NT2/D1 (cell line): Measurements from ENCODE around the gene CAMK2A.

Experiments
- DNase-seq: peaks from one replicate; pipeline ENCODE4 v3.0.0-alpha.2; 2011; ENCODE audit warnings: low read depth, low spot score
- H3K27me3 ChIP-seq: 2 replicates; pipeline ENCODE4 v1.6.0; 2011; ENCODE audit warnings: mild to moderate bottlenecking; ENCODE audit not compliant: insufficient read length, insufficient read depth
- H3K36me3 ChIP-seq: 2 replicates; pipeline ENCODE4 v1.6.1; 2011; ENCODE audit warnings: mild to moderate bottlenecking, low read length, mixed read lengths; ENCODE audit not compliant: insufficient read depth, insufficient read length
- H3K4me1 ChIP-seq: 2 replicates; pipeline ENCODE4 v1.5.1; 2011; ENCODE audit not compliant: insufficient read depth, insufficient read length
- H3K4me3 ChIP-seq: 2 replicates; pipeline ENCODE4 v1.5.1; 2011; ENCODE audit warnings: low read depth; ENCODE audit not compliant: insufficient read length
- H3K9ac ChIP-seq: 2 replicates; pipeline ENCODE4 v1.6.0; 2011; ENCODE audit warnings: low read depth; ENCODE audit not compliant: insufficient read length
- H3K9me3 ChIP-seq: 2 replicates; pipeline ENCODE4 v1.5.1; 2011; ENCODE audit warnings: mild to moderate bottlenecking, low read length; ENCODE audit not compliant: insufficient read depth
- SUZ12 ChIP-seq: IDR thresholded peaks from 2 replicates; pipeline ENCODE4 v1.6.1; 2011; ENCODE audit not compliant: insufficient read length, insufficient read depth; ENCODE audit errors: extremely low read depth
- YY1 ChIP-seq: IDR thresholded peaks from 2 replicates; pipeline ENCODE4 v1.6.1; 2011; ENCODE audit not compliant: insufficient read length, insufficient read depth
- ZNF274 ChIP-seq: IDR thresholded peaks from 2 replicates; pipeline ENCODE4 v1.6.1; 2011; ENCODE audit warnings: mild to moderate bottlenecking, low read depth, low read length

The CAMK2A gene

DNA sequence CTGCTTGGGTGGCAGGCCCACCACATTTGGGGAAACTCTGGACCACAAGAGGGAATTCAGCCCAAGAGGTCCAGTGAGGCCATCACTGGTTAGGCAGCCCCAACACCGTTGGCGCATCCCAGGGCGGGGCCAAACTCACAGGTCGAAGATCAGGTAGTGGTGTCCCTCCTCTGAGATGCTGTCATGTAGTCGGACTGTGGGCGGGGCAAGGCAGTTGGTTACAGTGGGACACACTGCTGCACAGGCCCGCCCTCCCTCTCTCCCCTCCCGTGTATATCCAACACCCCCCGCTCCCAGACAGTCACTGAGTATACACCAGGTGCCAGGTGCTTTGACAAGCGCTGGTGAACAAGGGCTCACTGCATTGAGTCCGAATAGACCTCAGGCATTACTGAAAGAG, 32.1 kb downstream of the CAMK2A start:
- DNase-seq: no peak
- Histone ChIP-seq H3K9ac (no peak overlapping the region), H3K36me3 (no peaks in the 10 kb centered on the region), H3K4me1 (no peaks in the 10 kb centered on the region), H3K27me3 (no peaks in the 10 kb centered on the region), H3K9me3 (no peaks in the 10 kb centered on the region), H3K4me3 (no peak overlapping the region)
- no peak for TF ChIP-seq ZNF274

- no peak for DNase-seq
- H3K9ac ChIP-seq: no peak overlapping the region
- no peak for TF ChIP-seq ZNF274
- no peak for TF ChIP-seq YY1
- TF ChIP-seq SUZ12: no peak
- no peaks in the 10 kb centered on the region for H3K36me3 ChIP-seq
- no peak overlapping the region for H3K4me3 ChIP-seq
- H3K9me3 ChIP-seq: no peaks in the 10 kb centered on the region
- H3K4me1 ChIP-seq: no peaks in the 10 kb centered on the region
- H3K27me3 ChIP-seq: no peaks in the 10 kb centered on the region
These were observed 33.0 kb downstream of the CAMK2A start for GRCh38 chr5:150256410-150257064.

- Histone ChIP-seq H3K9me3 (no peaks in the 10 kb centered on the region), H3K4me1 (no peaks in the 10 kb centered on the region), H3K27me3 (no peaks in the 10 kb centered on the region), H3K9ac (no peak overlapping the region), H3K4me3 (no peak overlapping the region), H3K36me3 (no peaks in the 10 kb centered on the region)
- TF ChIP-seq ZNF274 (no peak), YY1 (no peak), SUZ12 (no peak)
- no peak for DNase-seq
These were observed 33.7 kb downstream of the CAMK2A start for GRCh38 chr5:150255659-150256409.

DNA sequence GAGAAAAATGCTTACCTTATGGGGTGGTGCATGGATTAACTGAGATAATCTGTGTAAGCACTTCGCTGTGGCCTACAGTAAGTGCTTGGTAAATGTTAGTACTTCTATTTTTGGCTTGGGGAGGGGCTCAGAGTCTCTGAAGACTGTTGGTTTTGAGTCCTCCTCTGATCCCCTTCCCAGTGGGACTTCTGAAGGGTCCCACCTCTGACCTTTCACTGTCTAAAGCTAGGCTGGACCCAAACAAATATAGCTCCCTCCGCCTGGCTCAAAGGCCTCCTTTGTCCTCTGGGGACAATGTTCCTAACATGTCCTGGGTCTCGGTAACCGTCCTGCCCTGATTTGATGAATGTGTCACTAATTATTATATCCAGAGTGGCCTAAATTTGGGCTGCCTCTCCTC, 34.8 kb downstream of the CAMK2A start:
- Histone ChIP-seq H3K27me3 (no peaks in the 10 kb centered on the region), H3K9ac (no peak overlapping the region), H3K9me3 (no peaks in the 10 kb centered on the region), H3K4me1 (no peaks in the 10 kb centered on the region), H3K4me3 (no peak overlapping the region), H3K36me3 (no peaks in the 10 kb centered on the region)
- TF ChIP-seq ZNF274 (no peak), YY1 (no peak), SUZ12 (no peak)
- no peak for DNase-seq

- Histone ChIP-seq H3K9ac (no peak overlapping the region), H3K27me3 (no peaks in the 10 kb centered on the region), H3K4me1 (no peaks in the 10 kb centered on the region), H3K9me3 (no peaks in the 10 kb centered on the region), H3K4me3 (no peak overlapping the region), H3K36me3 (no peaks in the 10 kb centered on the region)
- DNase-seq: no peak
- no peak for TF ChIP-seq ZNF274
- no peak for TF ChIP-seq YY1
These were observed 35.2 kb downstream of the CAMK2A start for GRCh38 chr5:150254363-150254762.

DNA sequence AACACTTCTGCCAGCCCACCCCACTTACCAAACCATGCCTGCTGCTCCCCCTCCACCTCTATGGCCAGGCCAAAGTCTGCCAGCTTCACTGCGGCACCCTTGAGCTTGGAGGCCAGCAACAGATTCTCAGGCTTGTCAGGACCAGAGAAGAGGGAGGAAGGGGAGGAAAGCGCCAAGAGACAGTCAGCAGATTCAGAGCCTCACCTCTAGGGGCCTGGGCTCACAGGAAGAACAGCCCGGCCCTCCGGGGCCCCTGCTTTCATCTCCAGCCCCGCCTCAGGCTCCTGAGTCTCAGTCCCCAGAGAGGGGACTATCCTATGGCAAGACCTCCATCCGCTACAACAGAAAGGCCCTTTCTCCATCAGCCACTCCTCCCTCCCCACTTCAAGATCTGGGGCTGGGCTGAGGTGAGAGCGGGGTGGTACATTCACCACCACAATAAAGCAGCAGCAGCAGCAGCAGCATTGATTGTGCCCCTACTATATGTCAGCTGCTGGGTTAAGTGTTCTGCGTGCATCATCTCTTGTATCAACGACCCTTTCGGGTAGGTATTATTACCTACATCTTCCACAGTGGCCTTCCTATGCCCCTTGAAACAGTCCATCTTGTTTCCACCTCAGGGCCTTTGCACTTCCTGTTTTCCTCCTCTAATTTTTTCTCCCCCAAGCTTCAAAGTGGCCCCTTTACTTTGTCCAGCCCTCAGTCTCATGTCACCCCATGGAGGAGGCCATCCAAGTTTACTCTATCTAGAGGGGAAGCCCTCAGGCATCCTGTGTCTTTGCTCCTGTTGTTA, 36.0 kb downstream of the CAMK2A start:
- no peak overlapping the region for H3K9ac ChIP-seq
- H3K9me3 ChIP-seq: no peaks in the 10 kb centered on the region
- no peak for TF ChIP-seq SUZ12
- TF ChIP-seq YY1: no peak
- TF ChIP-seq ZNF274: no peak
- DNase-seq: no peak
- H3K27me3 ChIP-seq: no peaks in the 10 kb centered on the region
- H3K4me3 ChIP-seq: no peak overlapping the region
- no peaks in the 10 kb centered on the region for H3K36me3 ChIP-seq
- H3K4me1 ChIP-seq: no peaks in the 10 kb centered on the region

DNA sequence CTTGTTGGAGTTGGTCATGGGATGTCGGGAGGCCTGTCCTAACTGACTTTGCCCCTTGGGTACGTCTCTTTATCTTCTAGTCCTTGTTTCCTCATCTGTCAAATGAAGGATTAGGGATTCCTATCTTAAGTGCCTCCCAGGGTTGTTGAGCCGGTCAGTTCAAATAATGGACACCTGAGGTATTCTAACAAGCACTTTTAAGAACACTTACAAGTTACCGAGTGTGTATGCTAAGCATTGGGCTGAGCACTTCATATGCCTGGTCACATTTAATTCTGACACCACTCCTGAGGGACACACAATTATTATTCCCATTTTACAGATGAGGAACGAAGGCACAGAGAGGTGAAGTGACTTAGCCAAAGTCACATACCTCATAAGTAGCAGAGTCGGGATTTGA, 37.1 kb downstream of the CAMK2A start:
- Histone ChIP-seq H3K9me3 (no peaks in the 10 kb centered on the region), H3K27me3 (no peaks in the 10 kb centered on the region), H3K36me3 (no peaks in the 10 kb centered on the region), H3K4me1 (no peaks in the 10 kb centered on the region), H3K9ac (no peak overlapping the region), H3K4me3 (no peak overlapping the region)
- TF ChIP-seq ZNF274 (no peak), YY1 (no peak), SUZ12 (no peak)
- DNase-seq: no peak
